HG03575 (cell line): ENCODE data around the gene PRDM5.

ENCODE experiments used
- ATAC-seq: cut with Tn5 transposase; IDR thresholded peaks from one replicate; pipeline ENCODE4 v1.9.1; 2021; ENCODE audit not compliant: unreplicated experiment, insufficient number of reproducible peaks, low FRiP score; ENCODE audit errors: extremely low read depth

Gene PRDM5

DNA sequence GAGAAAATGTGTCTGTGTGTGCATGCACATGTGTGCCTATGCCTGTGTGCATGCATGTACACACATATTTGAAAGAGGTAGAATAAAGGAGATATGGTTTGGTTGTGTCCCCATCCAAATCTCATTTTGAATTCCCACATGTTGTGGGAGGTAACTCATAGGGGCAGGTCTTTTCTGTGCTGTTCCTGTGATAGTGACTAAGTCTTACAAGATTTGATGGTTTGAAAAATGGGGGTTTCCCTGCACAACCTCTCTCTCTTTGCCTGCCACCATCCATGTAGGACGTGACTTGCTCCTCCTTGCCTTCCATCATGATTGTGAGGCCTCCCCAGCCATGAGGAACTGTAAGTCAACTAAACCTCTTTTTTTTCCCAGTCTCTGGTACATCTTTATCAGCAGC lies 87.2 kb downstream of the PRDM5 start:
- no peak for ATAC-seq

DNA sequence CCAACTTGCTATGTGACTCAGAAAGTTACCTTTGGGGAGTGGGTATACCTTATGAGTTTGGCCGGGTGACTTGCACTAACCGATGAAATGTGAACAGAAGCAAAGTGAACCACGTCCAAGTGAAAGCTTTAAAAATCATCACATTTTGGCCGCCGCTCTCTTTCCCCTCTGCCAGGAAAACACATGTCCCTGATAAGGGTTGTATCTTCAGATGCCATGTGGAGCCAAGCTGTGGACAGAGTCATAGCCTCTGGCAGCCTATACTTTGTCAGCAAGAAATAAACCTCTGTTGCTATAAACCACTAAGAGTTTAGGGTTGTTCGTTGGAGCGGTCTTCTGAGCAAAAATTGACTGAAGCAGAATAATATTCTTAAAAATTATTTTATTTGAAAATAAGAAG lies 92.3 kb downstream of the PRDM5 start:
- ATAC-seq = no peak

- no peak for ATAC-seq
Observed at GRCh38 chr4:120829113-120829831, 93.3 kb downstream of the PRDM5 start.

DNA sequence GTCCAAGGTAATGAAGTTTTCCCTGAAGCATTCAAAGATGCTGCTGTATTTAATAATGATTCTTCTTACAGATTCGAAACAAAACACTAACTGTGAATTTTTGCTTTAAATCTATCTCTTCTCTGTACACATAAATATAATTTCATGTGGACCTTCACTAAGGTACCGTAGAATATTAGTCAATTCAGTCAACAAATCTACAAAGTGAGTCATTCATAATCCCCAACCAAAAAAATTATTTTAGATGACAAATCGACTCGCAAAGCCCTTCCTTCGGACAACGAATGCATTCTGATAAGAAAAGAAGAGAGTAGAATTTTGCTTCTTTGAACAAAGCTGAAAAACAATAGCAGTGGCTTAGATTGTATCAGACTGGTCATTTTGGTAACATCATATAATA lies 95.7 kb downstream of the PRDM5 start:
- ATAC-seq = no peak

DNA sequence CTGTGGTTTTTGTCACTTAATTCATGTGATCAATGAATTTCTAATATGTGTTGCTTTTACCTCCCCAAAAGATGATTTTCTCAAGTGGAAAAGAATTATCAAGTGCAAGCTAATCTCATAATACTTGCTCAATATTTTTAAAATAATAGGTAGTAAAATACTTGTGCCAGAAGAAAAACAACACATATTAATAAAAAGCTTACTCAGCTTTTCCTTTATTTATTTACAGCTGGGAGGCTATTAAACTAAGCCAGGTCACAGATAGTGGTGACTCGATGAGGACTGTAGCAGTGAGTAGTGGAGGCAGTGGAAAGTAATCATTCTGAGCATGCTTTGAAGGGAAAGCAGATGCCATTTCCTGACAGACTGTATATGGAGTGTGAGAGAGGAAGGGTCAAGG lies 96.1 kb downstream of the PRDM5 start:
- no peak for ATAC-seq

DNA sequence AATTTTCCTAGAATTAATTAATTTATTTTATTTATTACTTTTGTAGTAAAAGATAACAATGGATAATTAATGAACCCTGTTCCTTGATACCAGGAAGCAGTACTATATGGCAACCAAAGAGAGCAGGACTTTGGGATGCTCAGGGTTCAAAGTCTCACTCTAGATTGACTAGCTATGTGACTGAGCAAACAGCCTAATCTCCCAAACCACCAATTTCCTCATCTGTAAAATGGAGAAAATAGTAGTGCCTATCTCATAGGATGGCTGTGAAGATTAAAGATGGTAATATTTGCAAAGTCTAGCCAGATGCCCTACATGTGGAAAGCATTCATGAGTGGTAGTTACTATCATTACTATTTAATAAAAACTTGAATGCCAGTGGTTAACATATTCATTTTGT lies 97.6 kb downstream of the PRDM5 start:
- ATAC-seq = no peak

DNA sequence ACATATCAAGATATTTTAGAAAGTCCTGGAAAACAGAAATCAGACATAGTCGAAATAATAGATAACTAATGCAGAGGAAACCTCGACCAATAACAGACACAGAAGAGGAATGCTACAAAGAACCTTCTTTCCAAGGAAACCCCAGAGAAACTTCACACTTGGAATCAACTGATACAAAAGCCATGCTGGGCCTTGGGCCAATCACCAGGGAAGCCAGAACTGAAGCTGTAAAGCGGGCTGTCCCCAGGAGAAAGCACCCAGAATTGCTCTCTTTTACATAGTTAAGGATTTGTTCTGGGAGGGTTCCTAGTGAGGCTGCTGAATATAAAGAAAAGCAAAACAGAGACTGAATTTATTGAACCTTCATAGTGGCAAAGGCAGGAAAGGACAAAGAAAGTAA lies 100.5 kb downstream of the PRDM5 start:
- no peak for ATAC-seq

GRCh38 chr4:120821029-120821428 lies 101.5 kb downstream of the PRDM5 start:
- ATAC-seq = no peak

DNA sequence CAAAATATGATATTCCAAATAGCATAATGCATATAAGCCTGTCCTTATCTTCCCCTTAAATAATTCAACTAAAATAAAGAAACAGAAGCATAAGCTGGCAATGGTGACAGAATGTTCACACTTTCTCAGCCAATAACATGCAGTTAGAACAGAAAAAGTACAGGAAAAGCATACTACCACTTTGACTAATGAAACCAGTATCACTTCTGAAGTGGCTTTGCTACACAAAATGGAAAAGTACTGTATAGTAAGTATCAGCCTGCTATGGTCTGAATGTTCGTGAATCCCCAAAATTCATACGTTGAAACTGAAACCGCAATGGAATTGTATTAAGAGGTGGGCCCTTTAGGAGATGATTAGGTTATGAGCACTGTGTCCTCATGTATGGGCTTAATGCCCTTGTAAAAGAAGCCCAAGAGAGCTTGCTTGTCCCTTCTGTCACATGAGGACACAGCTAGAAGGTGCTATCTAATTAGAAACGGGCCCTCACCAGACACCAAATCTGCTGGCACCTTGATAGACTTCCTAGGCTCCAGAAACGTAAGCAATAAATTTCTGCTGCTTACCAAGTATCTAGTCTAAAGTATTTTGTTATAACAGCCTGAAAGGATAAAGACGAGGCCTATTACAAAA lies 102.6 kb downstream of the PRDM5 start:
- peak; percentile 52 for ATAC-seq

DNA sequence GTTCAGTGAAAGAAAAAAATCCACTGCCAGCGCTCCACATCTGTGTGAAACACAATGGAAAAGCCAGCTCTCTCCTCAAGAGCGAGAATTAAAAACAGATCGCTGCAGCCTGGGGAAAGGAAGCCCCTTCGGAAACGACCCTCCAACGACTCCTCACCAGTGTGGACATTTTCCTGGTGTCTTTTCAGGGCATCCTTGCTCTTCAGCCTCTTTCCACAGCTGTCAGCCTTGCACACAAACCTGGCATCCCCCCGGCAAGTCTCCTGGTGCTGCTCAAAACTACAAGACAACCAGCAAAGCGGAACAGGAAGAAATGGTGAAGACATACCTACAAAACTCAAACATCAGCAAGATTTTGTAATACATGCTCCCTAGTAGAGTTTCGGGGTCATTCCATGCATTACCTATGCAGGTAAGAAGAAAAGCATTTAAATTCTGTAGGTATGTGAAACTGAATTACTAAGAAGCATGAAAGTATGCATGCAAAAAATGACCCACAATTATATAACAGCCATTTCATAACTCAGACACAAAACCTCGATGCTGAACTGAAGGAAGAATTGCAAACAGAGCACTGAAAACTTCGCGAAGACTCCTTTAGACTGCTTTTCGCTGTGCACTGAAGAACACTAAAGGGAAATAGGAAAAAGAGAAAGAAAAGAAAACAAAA lies 106.1 kb downstream of the PRDM5 start:
- no peak for ATAC-seq

DNA sequence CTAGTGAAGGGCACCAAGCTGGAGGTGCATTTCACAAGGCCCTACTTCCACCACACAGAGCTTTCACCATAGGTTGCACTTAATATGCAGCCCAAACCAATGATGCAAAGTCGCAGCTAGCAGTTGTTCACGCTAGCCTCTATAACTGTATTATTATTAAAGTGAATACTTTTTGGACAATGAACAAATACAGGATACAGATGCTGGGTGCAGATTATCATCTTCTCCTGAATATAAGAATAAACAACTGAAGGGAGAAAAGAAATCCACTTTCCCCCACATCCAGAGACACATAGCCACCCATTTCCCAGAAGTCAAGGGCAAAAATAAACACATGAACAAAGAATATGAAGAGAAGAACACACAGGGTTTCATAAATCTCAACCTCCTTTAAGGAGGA lies 107.2 kb downstream of the PRDM5 start:
- no peak for ATAC-seq

- no peak for ATAC-seq
Observed at GRCh38 chr4:120814886-120815285, 107.6 kb downstream of the PRDM5 start.

GRCh38 chr4:120812216-120812615 lies 110.3 kb downstream of the PRDM5 start:
- no peak for ATAC-seq

DNA sequence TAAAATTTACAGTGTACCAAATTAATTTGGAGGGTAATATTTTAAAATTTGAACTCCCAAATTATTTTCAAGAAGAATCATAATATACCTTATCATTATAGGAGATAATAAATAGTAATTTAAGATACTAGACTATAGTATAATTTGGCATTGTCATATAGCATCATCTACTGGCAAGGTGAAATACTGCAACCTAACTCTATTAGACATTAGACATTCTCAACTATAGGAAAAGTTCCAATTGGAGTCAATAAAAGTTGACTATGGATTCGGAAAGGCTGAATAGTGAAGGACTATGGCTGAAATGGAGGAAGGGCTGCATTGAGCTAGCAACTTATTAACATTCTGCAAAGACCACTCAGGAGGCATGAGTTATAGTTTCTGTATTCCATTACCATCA lies 113.0 kb downstream of the PRDM5 start:
- ATAC-seq = no peak

DNA sequence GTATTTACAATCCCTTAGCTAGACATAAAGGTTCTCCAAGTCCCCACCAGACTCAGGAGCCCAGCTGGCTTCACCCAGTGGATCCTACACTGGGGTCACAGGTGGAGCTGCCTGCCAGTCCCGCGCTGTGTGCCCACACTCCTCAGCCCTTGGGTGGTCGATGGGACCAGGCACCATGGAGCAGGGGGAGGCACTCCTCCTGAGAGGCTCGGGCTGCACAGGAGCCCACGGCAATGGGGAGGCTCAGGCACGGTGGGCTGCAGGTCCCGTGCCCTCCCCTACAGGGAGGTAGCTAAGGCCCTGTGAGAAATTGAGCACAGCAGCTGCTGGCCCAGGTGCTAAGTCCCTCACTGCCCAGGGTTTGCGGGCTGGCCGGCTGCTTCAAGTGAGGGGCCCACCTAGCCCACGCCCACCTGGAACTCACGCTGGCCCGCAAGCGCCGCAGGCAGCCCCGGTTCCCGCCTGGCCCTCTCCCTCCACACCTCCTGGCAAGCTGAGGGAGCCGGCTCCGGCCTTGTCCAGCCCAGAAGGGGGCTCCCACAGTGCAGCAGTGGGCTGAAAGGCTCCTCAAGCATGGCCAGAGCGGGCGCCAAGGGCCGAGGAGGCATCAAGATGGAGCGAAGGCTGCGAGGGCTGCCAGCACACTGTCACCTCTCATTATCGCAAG lies 113.9 kb downstream of the PRDM5 start:
- no peak for ATAC-seq

GRCh38 chr4:120801137-120801758 lies 121.3 kb downstream of the PRDM5 start:
- ATAC-seq = no peak

DNA sequence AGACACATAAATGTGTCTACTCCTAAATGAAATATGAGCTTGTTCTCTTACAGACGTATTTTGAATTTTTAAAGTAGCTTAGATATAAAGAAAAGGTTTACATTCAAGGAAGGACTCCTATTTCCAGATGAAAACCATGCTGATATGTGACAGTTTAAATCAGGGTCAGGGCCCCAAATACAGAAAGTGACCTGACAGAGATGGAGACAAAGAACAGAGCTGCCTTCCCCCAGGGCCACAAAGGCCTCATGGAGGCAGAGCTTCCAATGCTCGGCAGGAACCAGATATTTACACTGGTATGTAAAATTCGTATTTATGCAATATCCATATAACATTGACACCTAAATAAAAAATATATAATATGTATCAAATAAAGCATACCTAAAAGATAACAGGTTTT lies 124.0 kb downstream of the PRDM5 start:
- no peak for ATAC-seq

GRCh38 chr4:120796271-120796670 lies 126.3 kb downstream of the PRDM5 start:
- no peak for ATAC-seq

- no peak for ATAC-seq
Observed at GRCh38 chr4:120785202-120785601, 137.3 kb downstream of the PRDM5 start.
